A673 (cell line): ENCODE results near the gene CARD11.

Source experiments
- CTCF ChIP-seq: fragments of 300-800, 200-600 bp; sonication (generic); conservative IDR thresholded peaks from 2 replicates; pipeline ENCODE4 v1.5.1; 2017; ENCODE audit warnings: low read depth, mild to moderate bottlenecking, antibody characterized with exemption, low read length, moderate library complexity, mixed read lengths
- EZH2 ChIP-seq: fragments of 200-600 bp; sonication (generic); IDR thresholded peaks from 2 replicates; pipeline ENCODE4 v1.6.1; 2017; ENCODE audit warnings: borderline replicate concordance, low read depth, mild to moderate bottlenecking, mixed read lengths, antibody characterized with exemption, low read length; ENCODE audit not compliant: poor library complexity, severe bottlenecking

- TF ChIP-seq CTCF (no peak), EZH2 (no peak)
Measured at GRCh38 chr7:2864204-2864985, 179.3 kb downstream of the CARD11 start.
